Activated B cell treated with CpG ODN at 0.5 μM for 24 hours (primary cell): Measurements from ENCODE around the gene KRT32. TPM values are rescaled to one million over a fixed set of nuclear protein-coding genes. Genes with fewer than 3 reads are reported as not detected.

Experiments used
- ATAC-seq: fragments of 200-7000 bp; cut with Tn5 transposase; one replicate; pipeline ENCODE4 v1.10.0; 2021; ENCODE audit warnings: low read depth, mild to moderate bottlenecking, moderate library complexity
- CTCF ChIA-PET: fragments of 350-600 bp; sonication (Branson Sonifier 250); formaldehyde crosslinking; loops from one replicate; lab custom pipeline; 2021; ENCODE audit warnings: antibody characterized with exemption; lab: Charles Lee
- POLR2A ChIA-PET: fragments of 350-600 bp; sonication (Branson Sonifier 250); formaldehyde crosslinking; loops from one replicate; lab custom pipeline; 2021; ENCODE audit warnings: antibody characterized with exemption; lab: Charles Lee
- DNase-seq: peaks from one replicate; pipeline ENCODE4 v3.0.0; 2022
- H3K27ac Mint-ChIP-seq: one replicate; pipeline ENCODE4 v1.8.0; 2020; ENCODE audit warnings: mixed read lengths
- H3K27me3 Mint-ChIP-seq: one replicate; pipeline ENCODE4 v1.8.0; 2021; ENCODE audit warnings: mixed read lengths
- H3K36me3 Mint-ChIP-seq: one replicate; pipeline ENCODE4 v1.8.0; 2021; ENCODE audit warnings: low read depth, mixed read lengths
- H3K4me1 Mint-ChIP-seq: one replicate; pipeline ENCODE4 v1.8.0; 2021; ENCODE audit warnings: mixed read lengths
- H3K4me3 Mint-ChIP-seq: one replicate; pipeline ENCODE4 v1.8.0; 2020; ENCODE audit warnings: mild to moderate bottlenecking, mixed read lengths
- H3K9me3 Mint-ChIP-seq: one replicate; pipeline ENCODE4 v1.8.0; 2020; ENCODE audit warnings: mixed read lengths
- intact Hi-C: fragments of 100-400 bp; cut with micrococcal nuclease; formaldehyde crosslinking; loops from one replicate; pipeline ENCODE4 v1.15.1; 2024
- total RNA-seq: library from RNA; stranded (reverse); gene quantifications from 2 replicates; pipeline ENCODE4 v1.2.3, GENCODE V29; 2022
- TF ChIP-seq, protein P1 (sequence below): fragments of 200-600 bp; IDR thresholded peaks from one replicate; pipeline ENCODE4 v1.8.0; 2022; ENCODE audit warnings: antibody characterized with exemption, mild to moderate bottlenecking

KRT32 gene
- total RNA-seq, result not detected in 2 replicates

GRCh38 chr17:41466988-41467387 is at the start of gene KRT32:
TSS of gene KRT32 (minus strand) at chr17:41467386. CDS start at chr17:41467325, 61 bp downstream.
- H3K4me1 Mint-ChIP-seq, result no peaks in the 10 kb centered on the region
- POLR2A ChIA-PET, result no interaction called here
- ATAC-seq (no peak), DNase-seq (no peak)
- peaks cover 16% of the 10 kb centered on the region for H3K27me3 Mint-ChIP-seq
- CTCF ChIA-PET, result no interaction called here
- intact Hi-C loops, result no loop called here
- no peak within 1 kb of the TSS for H3K27ac Mint-ChIP-seq
- TF ChIP-seq, protein P1, sequence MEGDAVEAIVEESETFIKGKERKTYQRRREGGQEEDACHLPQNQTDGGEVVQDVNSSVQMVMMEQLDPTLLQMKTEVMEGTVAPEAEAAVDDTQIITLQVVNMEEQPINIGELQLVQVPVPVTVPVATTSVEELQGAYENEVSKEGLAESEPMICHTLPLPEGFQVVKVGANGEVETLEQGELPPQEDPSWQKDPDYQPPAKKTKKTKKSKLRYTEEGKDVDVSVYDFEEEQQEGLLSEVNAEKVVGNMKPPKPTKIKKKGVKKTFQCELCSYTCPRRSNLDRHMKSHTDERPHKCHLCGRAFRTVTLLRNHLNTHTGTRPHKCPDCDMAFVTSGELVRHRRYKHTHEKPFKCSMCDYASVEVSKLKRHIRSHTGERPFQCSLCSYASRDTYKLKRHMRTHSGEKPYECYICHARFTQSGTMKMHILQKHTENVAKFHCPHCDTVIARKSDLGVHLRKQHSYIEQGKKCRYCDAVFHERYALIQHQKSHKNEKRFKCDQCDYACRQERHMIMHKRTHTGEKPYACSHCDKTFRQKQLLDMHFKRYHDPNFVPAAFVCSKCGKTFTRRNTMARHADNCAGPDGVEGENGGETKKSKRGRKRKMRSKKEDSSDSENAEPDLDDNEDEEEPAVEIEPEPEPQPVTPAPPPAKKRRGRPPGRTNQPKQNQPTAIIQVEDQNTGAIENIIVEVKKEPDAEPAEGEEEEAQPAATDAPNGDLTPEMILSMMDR, result no peak
- H3K9me3 Mint-ChIP-seq, result peaks cover 7% of the 10 kb centered on the region
- no peak within 1 kb of the TSS for H3K4me3 Mint-ChIP-seq
- H3K36me3 Mint-ChIP-seq, result no peaks in the 10 kb centered on the region

GRCh38 chr17:41516830-41517283 is 49.7 kb upstream of the KRT32 start:
- ChIA-PET CTCF (no interaction called here), POLR2A (no interaction called here)
- intact Hi-C loops, result no loop called here
- Mint-ChIP-seq H3K27ac (no peak overlapping the region), H3K27me3 (peaks cover 20% of the 10 kb centered on the region), H3K4me1 (no peaks in the 10 kb centered on the region), H3K9me3 (no peaks in the 10 kb centered on the region), H3K36me3 (no peaks in the 10 kb centered on the region), H3K4me3 (no peak overlapping the region)
- no peak for ATAC-seq
- TF ChIP-seq, protein P1, result no peak
- no peak for DNase-seq

GRCh38 chr17:41516147-41516829 is 49.1 kb upstream of the KRT32 start:
- Mint-ChIP-seq H3K9me3 (no peaks in the 10 kb centered on the region), H3K27me3 (peaks cover 20% of the 10 kb centered on the region), H3K36me3 (no peaks in the 10 kb centered on the region), H3K27ac (no peak overlapping the region), H3K4me1 (no peaks in the 10 kb centered on the region), H3K4me3 (no peak overlapping the region)
- TF ChIP-seq, protein P1, result no peak
- intact Hi-C loops, result no loop called here
- DNase-seq, result no peak
- ATAC-seq, result no peak
- ChIA-PET CTCF (no interaction called here), POLR2A (no interaction called here)

- TF ChIP-seq, protein P1, result no peak
- H3K4me3 Mint-ChIP-seq, result no peak overlapping the region
- CTCF ChIA-PET, result no interaction called here
- H3K27ac Mint-ChIP-seq, result no peak overlapping the region
- no peak for ATAC-seq
- POLR2A ChIA-PET, result no interaction called here
- DNase-seq, result no peak
- H3K4me1 Mint-ChIP-seq, result no peaks in the 10 kb centered on the region
- intact Hi-C loops, result no loop called here
- no peaks in the 10 kb centered on the region for H3K9me3 Mint-ChIP-seq
- H3K36me3 Mint-ChIP-seq, result no peaks in the 10 kb centered on the region
- peaks cover 22% of the 10 kb centered on the region for H3K27me3 Mint-ChIP-seq
These were observed 46.0 kb upstream of the KRT32 start for GRCh38 chr17:41513168-41513547.

- Mint-ChIP-seq H3K4me3 (no peak overlapping the region), H3K27ac (no peak overlapping the region), H3K4me1 (no peaks in the 10 kb centered on the region), H3K27me3 (peaks cover 22% of the 10 kb centered on the region), H3K9me3 (no peaks in the 10 kb centered on the region), H3K36me3 (no peaks in the 10 kb centered on the region)
- ATAC-seq (no peak), DNase-seq (no peak)
- intact Hi-C loops, result no loop called here
- ChIA-PET CTCF (no interaction called here), POLR2A (no interaction called here)
- TF ChIP-seq, protein P1, result no peak
These were observed 45.5 kb upstream of the KRT32 start for GRCh38 chr17:41512546-41513167.
